ENCODE measurements around the gene TUBA8. TPM values are rescaled to one million over a fixed set of nuclear protein-coding genes. Genes with fewer than 3 reads are reported as not detected.
A peak's percentile ranks its signal among the peaks of the same experiment; 100 is the strongest.
"Not testable (repeated sequence)": the region's sequence is repeated elsewhere in the genome, so short reads cannot be mapped to it uniquely, and the experiment has no call there.

The TUBA8 gene
- total RNA-seq, 1 donor, result 0.72 TPM

GRCh38 chr22:18095101-18095805 lies 15.4 kb upstream of the TUBA8 start:
- H3K4me3 ChIP-seq (ENCODE audit: low read depth, low read length), result no peak overlapping the region
- no peak for DNase-seq (ENCODE audit: low read depth)
- TF ChIP-seq, protein P1, sequence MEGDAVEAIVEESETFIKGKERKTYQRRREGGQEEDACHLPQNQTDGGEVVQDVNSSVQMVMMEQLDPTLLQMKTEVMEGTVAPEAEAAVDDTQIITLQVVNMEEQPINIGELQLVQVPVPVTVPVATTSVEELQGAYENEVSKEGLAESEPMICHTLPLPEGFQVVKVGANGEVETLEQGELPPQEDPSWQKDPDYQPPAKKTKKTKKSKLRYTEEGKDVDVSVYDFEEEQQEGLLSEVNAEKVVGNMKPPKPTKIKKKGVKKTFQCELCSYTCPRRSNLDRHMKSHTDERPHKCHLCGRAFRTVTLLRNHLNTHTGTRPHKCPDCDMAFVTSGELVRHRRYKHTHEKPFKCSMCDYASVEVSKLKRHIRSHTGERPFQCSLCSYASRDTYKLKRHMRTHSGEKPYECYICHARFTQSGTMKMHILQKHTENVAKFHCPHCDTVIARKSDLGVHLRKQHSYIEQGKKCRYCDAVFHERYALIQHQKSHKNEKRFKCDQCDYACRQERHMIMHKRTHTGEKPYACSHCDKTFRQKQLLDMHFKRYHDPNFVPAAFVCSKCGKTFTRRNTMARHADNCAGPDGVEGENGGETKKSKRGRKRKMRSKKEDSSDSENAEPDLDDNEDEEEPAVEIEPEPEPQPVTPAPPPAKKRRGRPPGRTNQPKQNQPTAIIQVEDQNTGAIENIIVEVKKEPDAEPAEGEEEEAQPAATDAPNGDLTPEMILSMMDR (IDR thresholded peaks at IDR 0.05; ENCODE audit: insufficient read depth, low read length), result no peak

GRCh38 chr22:18096823-18097222 lies 13.8 kb upstream of the TUBA8 start:
- H3K4me3 ChIP-seq (ENCODE audit: low read depth, low read length), result no peak overlapping the region
- TF ChIP-seq, protein P1 (IDR thresholded peaks at IDR 0.05; ENCODE audit: insufficient read depth, low read length), result no peak
- DNase-seq (ENCODE audit: low read depth), result no peak

DNA sequence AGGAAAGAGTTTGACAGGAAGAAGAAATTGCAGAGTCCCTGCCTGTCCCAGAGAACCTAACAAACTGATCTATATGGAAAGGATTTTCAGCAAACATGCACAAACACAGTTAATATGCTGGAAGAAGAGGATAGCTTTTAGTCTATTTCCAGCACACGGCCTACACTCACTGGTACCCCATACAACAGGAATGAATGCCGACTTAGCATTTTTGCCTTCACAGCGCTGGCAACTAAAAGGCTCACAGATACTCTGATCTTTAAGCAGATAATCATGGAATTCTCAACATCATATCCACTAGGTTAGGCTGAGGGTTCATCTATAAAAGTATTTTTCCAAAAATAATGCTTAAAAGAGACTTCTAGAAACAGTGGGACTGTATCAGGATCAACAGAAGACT lies 9.8 kb upstream of the TUBA8 start:
- no peak for DNase-seq (ENCODE audit: low read depth)
- TF ChIP-seq, protein P1 (IDR thresholded peaks at IDR 0.05; ENCODE audit: insufficient read depth, low read length), result no peak
- H3K4me3 ChIP-seq (ENCODE audit: low read depth, low read length), result no peak overlapping the region

DNA sequence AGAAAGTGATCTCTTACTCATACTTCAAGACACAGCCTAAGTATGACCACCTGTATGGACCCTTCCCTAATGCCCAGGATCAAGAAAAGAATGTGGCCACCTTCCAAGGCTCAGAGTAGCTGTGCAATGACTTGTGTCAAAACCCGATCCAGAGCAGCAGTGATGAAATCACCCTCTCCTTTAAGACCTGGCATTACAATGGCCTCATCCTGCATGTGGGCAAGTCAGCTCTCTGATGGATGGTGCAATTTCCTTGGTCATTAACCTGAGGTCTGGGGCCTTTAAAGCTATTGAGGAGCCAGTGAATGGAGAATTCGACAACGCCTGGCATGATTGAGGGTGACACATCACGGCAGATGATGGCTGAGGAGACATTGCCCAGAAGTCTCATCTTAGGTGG lies 9.1 kb upstream of the TUBA8 start:
- TF ChIP-seq, protein P1 (IDR thresholded peaks at IDR 0.05; ENCODE audit: insufficient read depth, low read length), result no peak
- no peak overlapping the region for H3K4me3 ChIP-seq (ENCODE audit: low read depth, low read length)
- DNase-seq (ENCODE audit: low read depth), result no peak

- TF ChIP-seq, protein P1 (IDR thresholded peaks at IDR 0.05; ENCODE audit: insufficient read depth, low read length), result no peak
- DNase-seq (ENCODE audit: low read depth), result no peak
- no peak overlapping the region for H3K4me3 ChIP-seq (ENCODE audit: low read depth, low read length)
These were observed 6.9 kb upstream of the TUBA8 start for GRCh38 chr22:18103527-18104269.

- DNase-seq (ENCODE audit: low read depth), result peak; percentile 69
- H3K4me3 ChIP-seq (ENCODE audit: low read depth, low read length), result no peak overlapping the region
- TF ChIP-seq, protein P1 (IDR thresholded peaks at IDR 0.05; ENCODE audit: insufficient read depth, low read length), result no peak
These were observed 6.0 kb upstream of the TUBA8 start for GRCh38 chr22:18104566-18104965.

DNA sequence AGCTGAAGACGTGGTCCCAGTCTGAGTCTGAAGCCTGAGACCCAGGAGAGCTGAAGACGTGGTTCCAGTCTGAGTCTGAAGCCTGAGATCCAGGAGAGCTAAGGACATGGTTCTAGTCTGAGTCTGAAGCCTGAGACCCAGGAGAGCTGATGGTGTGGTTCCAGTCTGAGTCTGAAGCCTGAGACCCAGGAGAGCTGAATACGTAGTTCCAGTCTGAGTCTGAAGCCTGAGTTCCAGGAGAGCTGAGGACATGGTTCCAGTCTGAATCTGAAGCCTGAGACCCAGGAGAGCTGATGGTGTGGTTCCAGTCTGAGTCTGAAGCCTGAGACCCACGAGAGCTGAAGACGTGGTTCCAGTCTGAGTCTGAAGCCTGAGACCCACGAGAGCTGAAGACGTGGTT lies 4.6 kb upstream of the TUBA8 start:
- not testable (repeated sequence) for DNase-seq (ENCODE audit: low read depth); H3K4me3 ChIP-seq (ENCODE audit: low read depth, low read length)

DNA sequence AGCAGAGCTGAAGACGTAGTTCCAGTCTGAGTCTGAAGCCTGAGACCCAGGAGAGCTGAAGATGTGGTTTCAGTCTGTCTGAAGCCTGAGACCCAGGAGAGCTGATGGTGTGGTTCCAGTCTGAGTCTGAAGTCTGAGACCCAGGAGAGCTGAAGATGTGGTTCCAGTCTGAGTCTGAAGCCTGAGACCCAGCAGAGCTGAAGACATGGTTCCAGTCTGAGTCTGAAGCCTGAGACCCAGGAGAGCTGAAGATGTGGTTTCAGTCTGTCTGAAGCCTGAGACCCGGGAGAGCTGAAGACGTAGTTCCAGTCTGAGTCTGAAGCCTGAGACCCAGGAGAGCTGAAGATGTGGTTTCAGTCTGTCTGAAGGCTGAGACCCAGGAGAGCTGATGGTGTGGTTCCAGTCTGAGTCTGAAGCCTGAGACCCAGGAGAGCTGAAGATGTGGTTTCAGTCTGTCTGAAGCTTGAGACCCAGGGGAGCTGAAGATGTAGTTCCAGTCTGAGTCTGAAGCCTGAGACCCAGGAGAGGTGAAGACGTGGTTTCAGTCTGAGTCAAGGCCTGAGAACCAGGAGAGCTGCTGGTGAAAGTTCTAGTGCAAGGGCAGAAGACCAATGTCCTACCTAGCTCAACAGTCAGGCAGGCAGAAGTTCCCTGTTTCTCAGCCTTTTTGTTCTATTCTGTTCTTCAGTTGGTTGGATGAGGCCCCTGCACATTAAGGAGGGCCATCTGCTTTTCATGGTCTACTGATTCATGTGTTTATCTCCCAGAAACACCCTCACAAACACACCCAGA lies 3.9 kb upstream of the TUBA8 start:
- DNase-seq (ENCODE audit: low read depth); H3K4me3 ChIP-seq (ENCODE audit: low read depth, low read length): not testable (repeated sequence)
